ENCODE results near the gene ZYX. TPM values are rescaled to one million over a fixed set of nuclear protein-coding genes. Genes with fewer than 3 reads are reported as not detected.

ZYX gene
- polyA plus RNA-seq, 1 donor: 259 TPM

- no peak for DNase-seq
Observed at GRCh38 chr7:143362131-143363015, 18.8 kb upstream of the ZYX start, which contains the start of gene FAM131B. FAM131B (minus strand) TSS chr7:143362713; CDS start chr7:143362603, 110 bp downstream.

DNA sequence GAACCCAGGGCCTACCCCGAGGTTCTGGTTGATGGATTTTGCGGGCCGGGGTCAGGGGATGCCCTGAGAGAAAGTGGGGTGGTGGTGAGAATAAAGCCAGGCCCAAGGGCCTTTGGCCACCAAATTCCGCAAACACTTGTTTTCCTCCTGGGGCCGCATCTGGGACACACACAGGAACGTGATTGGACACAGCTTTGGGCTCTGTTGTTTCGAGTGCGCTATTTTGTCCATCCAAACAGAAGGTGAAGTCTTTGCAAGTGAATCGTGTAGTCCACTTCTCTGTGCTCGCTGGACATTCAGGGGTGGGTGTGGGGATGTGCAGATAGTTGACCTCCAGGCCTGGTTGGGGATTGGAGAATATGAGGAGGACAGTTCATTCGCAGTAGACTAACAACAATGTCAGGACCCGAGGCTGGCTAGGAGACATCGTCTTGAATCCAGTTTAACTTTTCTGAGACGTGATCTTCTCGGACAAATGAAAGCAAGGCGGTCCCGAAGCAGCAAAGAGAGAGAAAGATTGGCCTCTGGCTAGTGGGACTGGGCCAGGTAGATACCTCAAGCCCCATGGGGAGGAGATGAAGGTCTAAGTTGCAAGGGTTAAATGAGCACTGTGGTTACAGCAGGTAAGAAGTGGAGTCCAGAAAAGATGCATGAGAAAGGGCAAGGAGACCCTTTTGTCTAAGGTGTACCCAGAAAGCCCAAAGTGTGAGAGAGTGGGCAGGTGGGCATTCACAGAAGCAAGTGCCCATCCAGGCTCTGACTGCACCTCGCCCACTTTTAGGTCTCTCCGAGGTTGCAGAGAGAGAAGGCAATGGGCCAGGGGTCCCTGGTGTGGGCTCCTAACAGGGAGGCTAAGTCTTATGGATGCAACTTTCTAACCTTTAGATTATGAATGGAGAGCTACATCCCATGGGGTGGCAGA lies 17.9 kb upstream of the ZYX start:
- DNase-seq: no peak

GRCh38 chr7:143367972-143368371 lies 13.2 kb upstream of the ZYX start:
- DNase-seq: no peak

DNA sequence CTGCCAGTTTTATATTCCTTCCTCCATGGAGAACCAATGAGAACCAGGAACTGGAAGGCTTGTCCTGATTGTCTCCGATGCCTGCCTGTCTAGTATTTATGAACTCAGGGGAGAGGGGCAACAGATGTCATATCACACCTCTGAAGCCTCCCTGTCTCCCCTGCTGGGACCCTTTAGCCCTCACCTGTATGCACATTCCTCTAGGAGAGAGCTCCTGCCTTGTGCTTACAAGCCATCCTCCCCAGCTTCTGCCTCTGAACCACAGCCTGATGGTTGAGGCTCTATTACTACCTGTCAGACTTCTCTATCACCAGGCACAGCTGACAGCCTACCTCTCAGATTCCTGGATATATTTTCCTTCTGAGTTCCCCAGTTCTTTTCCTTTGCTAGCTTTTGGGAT lies 12.8 kb upstream of the ZYX start:
- DNase-seq: no peak

- DNase-seq: no peak
Observed at GRCh38 chr7:143369678-143370651, 11.2 kb upstream of the ZYX start.

GRCh38 chr7:143372070-143372469 lies 9.1 kb upstream of the ZYX start:
- no peak for DNase-seq

DNA sequence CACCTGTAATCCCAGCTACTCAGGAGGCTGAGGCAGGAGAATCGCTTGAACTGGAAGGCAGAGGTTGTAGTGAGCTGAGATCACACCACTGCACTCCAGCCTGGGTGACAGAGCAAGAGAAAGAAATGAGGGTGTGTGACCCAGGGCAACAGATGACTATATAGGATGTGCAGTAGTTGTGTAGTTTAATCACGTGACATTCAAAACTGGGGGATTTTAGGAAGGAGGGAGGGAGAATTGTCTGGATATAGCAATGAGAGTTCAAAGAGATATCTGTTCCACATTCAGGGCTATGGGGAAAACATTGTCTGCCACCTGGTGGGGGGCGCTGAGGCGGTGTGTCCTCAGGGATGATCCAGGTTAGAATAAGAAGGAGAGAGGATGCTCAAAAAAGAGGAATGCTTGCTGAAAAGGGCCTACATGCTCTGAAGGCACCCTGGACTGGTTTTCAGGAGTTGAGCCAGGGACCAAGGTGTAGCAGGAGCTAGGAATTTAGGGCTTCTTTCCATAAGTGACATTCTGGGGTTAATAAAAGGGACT lies 7.8 kb upstream of the ZYX start:
- DNase-seq: no peak

GRCh38 chr7:143374561-143374960 lies 6.6 kb upstream of the ZYX start:
- no peak for DNase-seq

GRCh38 chr7:143375298-143376034 lies 5.7 kb upstream of the ZYX start:
- DNase-seq: no peak

- DNase-seq: no peak
Observed at GRCh38 chr7:143376396-143376795, 4.7 kb upstream of the ZYX start.

GRCh38 chr7:143379611-143380259 lies 1.4 kb upstream of the ZYX start:
- no peak for DNase-seq

GRCh38 chr7:143380260-143380645 lies 892 bp upstream of the ZYX start:
- DNase-seq: peak; percentile 90

GRCh38 chr7:143381427-143382125 lies 431 bp downstream of the ZYX start:
- DNase-seq: peak; percentile 74

- DNase-seq: no peak
Observed at GRCh38 chr7:143382126-143382790, 1.1 kb downstream of the ZYX start.

- no peak for DNase-seq
Observed at GRCh38 chr7:143382791-143383641, 1.9 kb downstream of the ZYX start.

- DNase-seq: no peak
Observed at GRCh38 chr7:143383642-143383957, 2.5 kb downstream of the ZYX start.

DNA sequence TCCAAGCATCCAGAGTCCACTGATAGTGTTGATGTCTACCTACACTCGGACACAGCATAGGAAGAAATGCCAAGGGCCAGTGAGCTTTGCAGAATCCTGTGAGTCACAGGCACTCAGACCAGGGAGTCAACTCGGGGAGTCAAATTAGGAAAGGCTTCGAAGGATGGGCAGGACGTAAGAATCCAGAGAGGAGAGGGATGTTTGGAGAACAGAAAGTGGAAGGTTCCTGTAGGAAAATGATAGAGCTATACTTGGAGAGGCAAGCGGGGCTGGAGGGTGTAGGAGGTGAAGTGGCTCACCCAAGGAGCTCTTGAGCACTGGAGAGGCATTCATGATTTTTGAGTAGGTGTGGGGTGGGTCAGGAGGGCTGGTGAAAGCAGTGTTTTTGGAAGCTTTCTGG lies 3.0 kb downstream of the ZYX start:
- DNase-seq: no peak

Data from hindlimb muscle (tissue), 1 donor.